Endothelial cell of umbilical vein (primary cell): ENCODE data around the gene SLCO3A1.

Experiments
- CTCF ChIP-seq, 2 donors: IDR thresholded peaks; 1 replicate in 1 of 2; 2 replicates in 1 of 2; pipeline ENCODE4 v1.5.1; 2011; ENCODE audit warnings: low read length in 2 of 2, mild to moderate bottlenecking in 2 of 2, moderate library complexity in 2 of 2, control low read depth in 1 of 2, inconsistent platforms in 1 of 2, low read depth in 1 of 2; ENCODE audit not compliant: insufficient read depth in 1 of 2; ENCODE audit errors: extremely low read depth in 1 of 2
- EZH2 ChIP-seq: IDR thresholded peaks from 2 replicates; pipeline ENCODE4 v1.6.1; 2012; ENCODE audit warnings: borderline replicate concordance, low read depth, mild to moderate bottlenecking, moderate library complexity, low read length, inconsistent platforms; ENCODE audit not compliant: severe bottlenecking
- POLR2A ChIP-seq: IDR thresholded peaks from 2 replicates; pipeline ENCODE4 v1.6.1; 2012; ENCODE audit warnings: low read depth, mild to moderate bottlenecking, control low read depth, low read length

- TF ChIP-seq CTCF (IDR thresholded peaks at IDR 0.05; ENCODE audit: extremely low read depth in 1 of 2, insufficient read depth in 1 of 2, low read depth in 1 of 2, low read length in 2 of 2) (no peak), POLR2A (no peak), EZH2 (no peak)
Measured at GRCh38 chr15:92132982-92133755, 279.7 kb downstream of the SLCO3A1 start.
